DND-41 (cell line): ENCODE measurements around the gene MACROD2.

ENCODE experiments used
- CTCF ChIP-seq: IDR thresholded peaks from 2 replicates; pipeline ENCODE4 v1.5.1; 2012; ENCODE audit warnings: borderline replicate concordance, low read length, moderate library complexity, mild to moderate bottlenecking; ENCODE audit not compliant: poor library complexity, severe bottlenecking; ENCODE audit errors: extremely low read depth
- EZH2 ChIP-seq: IDR thresholded peaks from 3 replicates; pipeline ENCODE4 v1.6.1; 2012; ENCODE audit warnings: borderline replicate concordance, low read depth, mild to moderate bottlenecking, moderate library complexity, low read length, inconsistent platforms; ENCODE audit not compliant: severe bottlenecking

GRCh38 chr20:14790190-14790589, 794.9 kb downstream of the MACROD2 start:
- no peak for TF ChIP-seq CTCF
- TF ChIP-seq EZH2: no peak
